22Rv1 (cell line): ENCODE measurements around the gene SFXN4.
"Not testable (repeated sequence)": the region's sequence is repeated elsewhere in the genome, so short reads cannot be mapped to it uniquely, and the experiment has no call there.

Experiments used
- CTCF ChIP-seq: fragments of 450-650 bp; IDR thresholded peaks from 2 replicates; pipeline ENCODE4 v1.5.1; 2017; ENCODE audit warnings: mild to moderate bottlenecking
- ZFX ChIP-seq: fragments of 450-650 bp; IDR thresholded peaks from 2 replicates; pipeline ENCODE4 v1.6.1; 2017; ENCODE audit warnings: antibody characterized with exemption, borderline replicate concordance

GRCh38 chr10:119096641-119097415, 68.7 kb downstream of the SFXN4 start:
- TF ChIP-seq CTCF, ZFX: not testable (repeated sequence)
